A549 (cell line): ENCODE measurements around the gene GOLGA7B. TPM values are rescaled to one million over a fixed set of nuclear protein-coding genes. Genes with fewer than 3 reads are reported as not detected.

Source experiments
- ATAC-seq, 2 experiments: fragments of 200-7000 bp in 1 of 2; fragments of >200 bp in 1 of 2; cut with Nextera tagmentation in 1 of 2; cut with Tn5 transposase in 1 of 2; 3 replicates each; pipeline versions ENCODE4 v1.8.0 to v1.9.1; 2018 to 2020; ENCODE audit warnings: mild to moderate bottlenecking in 1 of 2, moderate library complexity in 1 of 2
- CTCF ChIA-PET: fragments of 300-600 bp; sonication (Branson Sonifier 250); formaldehyde crosslinking; extraction: SDS; loops from one replicate; lab custom pipeline; 2021; ENCODE audit warnings: antibody characterized with exemption, inconsistent platforms; lab: Yijun Ruan, JAX
- POLR2A ChIA-PET: fragments of 350-600 bp; formaldehyde crosslinking; extraction: SDS; loops from one replicate; lab custom pipeline; 2021; ENCODE audit warnings: antibody characterized with exemption, inconsistent platforms; lab: Yijun Ruan, JAX
- DNase-seq, 2 experiments: peaks; one replicate each; pipeline versions ENCODE4 v3.0.0 to v3.0.0-alpha.2; 2011 to 2016; ENCODE audit warnings: low read depth in 1 of 2, low spot score in 1 of 2
- FAIRE-seq: peaks from 2 replicates; lab custom pipeline; 2011; peaks lifted over from hg19 to GRCh38; lab: Jason Lieb, UNC
- H3K27ac ChIP-seq, 2 experiments: fragments of >200 bp; sonication (Bioruptor Twin); formaldehyde crosslinking; 3 replicates each; pipeline ENCODE4 v1.5.1; 2016 to 2017
- H3K4me1 ChIP-seq: fragments of >200 bp; sonication (Bioruptor Twin); formaldehyde crosslinking; 3 replicates; pipeline ENCODE4 v1.6.1; 2016
- H3K4me2 ChIP-seq: fragments of >200 bp; sonication (Bioruptor Twin); formaldehyde crosslinking; 3 replicates; pipeline ENCODE4 v1.6.1; 2016
- H3K4me3 ChIP-seq: fragments of >200 bp; sonication (Bioruptor Twin); formaldehyde crosslinking; 3 replicates; pipeline ENCODE4 v1.5.1; 2016
- H3K9me3 ChIP-seq: fragments of >200 bp; sonication (Bioruptor Twin); formaldehyde crosslinking; 3 replicates; pipeline ENCODE4 v1.6.1; 2016
- BHLHE40 ChIP-seq: IDR thresholded peaks from 2 replicates; pipeline ENCODE4 v1.6.1; 2012; ENCODE audit warnings: low read depth, low read length, inconsistent platforms
- CBX8 ChIP-seq: fragments of 200-600 bp; sonication (generic); IDR thresholded peaks from 2 replicates; pipeline ENCODE4 v1.6.1; 2016
- EHMT2 ChIP-seq: fragments of 200-600 bp; sonication (generic); IDR thresholded peaks from 2 replicates; pipeline ENCODE4 v1.6.1; 2016; ENCODE audit warnings: antibody characterized with exemption, low read depth, mild to moderate bottlenecking, moderate library complexity
- FOXS1 ChIP-seq: fragments of 250-450 bp; sonication (Bioruptor Pico); IDR thresholded peaks from 2 replicates; pipeline ENCODE4 v1.5.0; 2020; ENCODE audit warnings: mild to moderate bottlenecking, moderate library complexity
- GATA3 ChIP-seq: IDR thresholded peaks from 2 replicates; pipeline ENCODE4 v1.6.1; 2012; ENCODE audit warnings: borderline replicate concordance
- HDAC2 ChIP-seq: fragments of 200-600 bp; sonication (generic); IDR thresholded peaks from 2 replicates; pipeline ENCODE4 v1.6.1; 2016
- HOXA7 ChIP-seq: fragments of 250-450 bp; sonication (Bioruptor Pico); IDR thresholded peaks from 2 replicates; pipeline ENCODE4 v1.5.0; 2020; ENCODE audit warnings: mild to moderate bottlenecking, moderate library complexity
- HOXB13 ChIP-seq: fragments of 250-450 bp; sonication (Bioruptor Pico); IDR thresholded peaks from 2 replicates; pipeline ENCODE4 v1.5.0; 2020; ENCODE audit warnings: low read depth, mild to moderate bottlenecking, moderate library complexity
- HOXB5 ChIP-seq: fragments of 250-450 bp; sonication (Bioruptor Pico); IDR thresholded peaks from 2 replicates; pipeline ENCODE4 v1.5.0; 2020; ENCODE audit warnings: mild to moderate bottlenecking, moderate library complexity
- JUNB ChIP-seq: fragments of >200 bp; sonication (Bioruptor Twin); formaldehyde crosslinking; IDR thresholded peaks from 2 replicates; pipeline ENCODE4 v1.6.1; 2016
- MAZ ChIP-seq: fragments of 150-350 bp; IDR thresholded peaks from 2 replicates; pipeline ENCODE4 v1.6.1; 2014; ENCODE audit warnings: antibody characterized with exemption, low read depth, low read length, borderline replicate concordance
- NFE2L2 ChIP-seq: fragments of 150-350 bp; conservative IDR thresholded peaks from 2 replicates; pipeline ENCODE4 v1.6.1; 2014; ENCODE audit warnings: low read length
- NPAS2 ChIP-seq: fragments of 250-450 bp; sonication (Bioruptor Pico); IDR thresholded peaks from 2 replicates; pipeline ENCODE4 v1.8.0; 2022; ENCODE audit warnings: mild to moderate bottlenecking, moderate library complexity, borderline replicate concordance
- RAD21 ChIP-seq, 2 experiments: fragments of >200 bp in 1 of 2; sonication (Bioruptor Twin) in 1 of 2; formaldehyde crosslinking in 1 of 2; IDR thresholded peaks in 1 of 2; conservative IDR thresholded peaks in 1 of 2; 2 replicates in 1 of 2; 3 replicates in 1 of 2; pipeline ENCODE4 v1.6.1; 2012 to 2018; ENCODE audit warnings: inconsistent platforms in 1 of 2
- RFX5 ChIP-seq: fragments of 450-650 bp; IDR thresholded peaks from 2 replicates; pipeline ENCODE4 v1.7.1; 2014; ENCODE audit warnings: antibody characterized with exemption, mild to moderate bottlenecking, moderate library complexity
- TFCP2L1 ChIP-seq: fragments of 250-450 bp; sonication (Bioruptor Pico); IDR thresholded peaks from 2 replicates; pipeline ENCODE4 v1.5.0; 2021; ENCODE audit warnings: mild to moderate bottlenecking
- TP53 ChIP-seq: fragments of 250-450 bp; sonication (Bioruptor Pico); IDR thresholded peaks from 2 replicates; pipeline ENCODE4 v1.5.0; 2021; ENCODE audit warnings: mild to moderate bottlenecking, moderate library complexity
- whole genome bisulfite sequencing: methylation state at CpG from one replicate; pipeline ENCODE4 v1.1.6; 2017; ENCODE audit errors: missing lambda C conversion rate; 5-methylcytosine and 5-hydroxymethylcytosine counted together
- polyA plus RNA-seq, 4 experiments: library from polyadenylated mRNA; depleted of rRNA in 3 of 4; stranded (reverse); fragments of >200 nt; fragmentation: RNase III in 1 of 4; extraction: RNeasy Plus Mini Kit Qiagen cat#74134 plus additional on column Dnase treatment in 1 of 4; gene quantifications; 2 replicates in 3 of 4; 3 replicates in 1 of 4; pipeline ENCODE4 v1.2.3, GENCODE V29; 2011 to 2017
- TF ChIP-seq, protein P1 (sequence below): fragments of 200-600 bp; sonication (generic); IDR thresholded peaks from 2 replicates; pipeline ENCODE4 v1.6.1; 2016; ENCODE audit warnings: antibody characterized with exemption, mild to moderate bottlenecking, moderate library complexity
- TF ChIP-seq, protein P2 (sequence below): fragments of 250-450 bp; sonication (Bioruptor Pico); IDR thresholded peaks from 2 replicates; pipeline ENCODE4 v1.5.0; 2021; ENCODE audit warnings: mild to moderate bottlenecking, moderate library complexity, borderline replicate concordance
- TF ChIP-seq, protein P3 (sequence below): fragments of 450-650 bp; IDR thresholded peaks from 2 replicates; pipeline ENCODE4 v1.6.1; 2014; ENCODE audit warnings: antibody characterized with exemption
- TF ChIP-seq, protein P4 (sequence below): fragments of >200 bp; sonication (Bioruptor Twin); formaldehyde crosslinking; IDR thresholded peaks from 2 replicates; pipeline ENCODE4 v1.6.1; 2016
- TF ChIP-seq, protein P5 (sequence below): fragments of >200 bp; sonication (Bioruptor Twin); formaldehyde crosslinking; IDR thresholded peaks from 3 replicates; pipeline ENCODE4 v1.6.1; 2016
- TF ChIP-seq, protein P6 (sequence below): IDR thresholded peaks from 2 replicates; pipeline ENCODE4 v1.6.1; 2012; ENCODE audit warnings: low read depth, borderline replicate concordance

The GOLGA7B gene
- polyA plus RNA-seq, 2 of the 4 experiments (the other 2 are of a cell fraction): 0.62 to 1.5 TPM

DNA sequence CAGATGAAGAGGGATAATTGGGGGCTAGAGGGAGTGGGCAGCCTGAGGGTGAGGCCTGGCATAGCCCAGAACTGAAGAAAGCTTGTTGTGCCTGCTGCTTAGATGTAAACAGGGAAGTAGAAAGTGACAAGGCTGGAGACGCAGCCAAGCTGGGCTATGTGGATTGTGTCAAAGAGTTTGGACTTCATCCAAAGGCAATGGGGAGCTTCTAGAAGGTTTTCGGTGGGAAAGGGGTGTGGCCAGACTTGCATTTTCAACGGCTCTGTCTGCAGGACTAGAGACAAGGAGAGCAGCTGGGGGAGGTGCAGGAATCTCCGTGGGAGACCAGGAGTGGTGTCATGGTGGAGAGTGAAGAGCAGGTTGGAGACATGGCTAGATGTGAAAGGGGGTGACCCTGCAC is 48.8 kb downstream of the GOLGA7B start:
- ATAC-seq (0 out of 6 replicates have a peak, but pooled peaks of 1 of the 2 experiments have one; percentile 14), DNase-seq (no peak), FAIRE-seq (no peak)
- H3K4me2 ChIP-seq: no peak overlapping the region
- H3K9me3 ChIP-seq: no peaks in the 10 kb centered on the region
- ChIA-PET CTCF (interaction anchor here (1.3 to 3.5 kb wide), 3 partner anchors 10 to 106 kb away, joined by 7 to 14 read pairs (median 7); no protein-coding TSS in a partner anchor), POLR2A (interaction anchor here (2.2 kb wide), 1 partner anchor 9 kb away, joined by 5 read pairs; no protein-coding TSS in a partner anchor)
- H3K4me1 ChIP-seq: peaks cover 7% of the 10 kb centered on the region; the same call in 1 of the 3 replicates
- TF ChIP-seq, protein P1, sequence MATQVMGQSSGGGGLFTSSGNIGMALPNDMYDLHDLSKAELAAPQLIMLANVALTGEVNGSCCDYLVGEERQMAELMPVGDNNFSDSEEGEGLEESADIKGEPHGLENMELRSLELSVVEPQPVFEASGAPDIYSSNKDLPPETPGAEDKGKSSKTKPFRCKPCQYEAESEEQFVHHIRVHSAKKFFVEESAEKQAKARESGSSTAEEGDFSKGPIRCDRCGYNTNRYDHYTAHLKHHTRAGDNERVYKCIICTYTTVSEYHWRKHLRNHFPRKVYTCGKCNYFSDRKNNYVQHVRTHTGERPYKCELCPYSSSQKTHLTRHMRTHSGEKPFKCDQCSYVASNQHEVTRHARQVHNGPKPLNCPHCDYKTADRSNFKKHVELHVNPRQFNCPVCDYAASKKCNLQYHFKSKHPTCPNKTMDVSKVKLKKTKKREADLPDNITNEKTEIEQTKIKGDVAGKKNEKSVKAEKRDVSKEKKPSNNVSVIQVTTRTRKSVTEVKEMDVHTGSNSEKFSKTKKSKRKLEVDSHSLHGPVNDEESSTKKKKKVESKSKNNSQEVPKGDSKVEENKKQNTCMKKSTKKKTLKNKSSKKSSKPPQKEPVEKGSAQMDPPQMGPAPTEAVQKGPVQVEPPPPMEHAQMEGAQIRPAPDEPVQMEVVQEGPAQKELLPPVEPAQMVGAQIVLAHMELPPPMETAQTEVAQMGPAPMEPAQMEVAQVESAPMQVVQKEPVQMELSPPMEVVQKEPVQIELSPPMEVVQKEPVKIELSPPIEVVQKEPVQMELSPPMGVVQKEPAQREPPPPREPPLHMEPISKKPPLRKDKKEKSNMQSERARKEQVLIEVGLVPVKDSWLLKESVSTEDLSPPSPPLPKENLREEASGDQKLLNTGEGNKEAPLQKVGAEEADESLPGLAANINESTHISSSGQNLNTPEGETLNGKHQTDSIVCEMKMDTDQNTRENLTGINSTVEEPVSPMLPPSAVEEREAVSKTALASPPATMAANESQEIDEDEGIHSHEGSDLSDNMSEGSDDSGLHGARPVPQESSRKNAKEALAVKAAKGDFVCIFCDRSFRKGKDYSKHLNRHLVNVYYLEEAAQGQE: no peak
- no peak for TF ChIP-seq RFX5
- no peak for TF ChIP-seq NPAS2 (CRISPR knock-in tag)
- WGBS: 40% methylated on average over 4 of the region's 4 CpGs
- H3K4me3 ChIP-seq: no peak overlapping the region
- H3K27ac ChIP-seq: peak overlapping the region in 1 of 2 experiments; percentile 8; a peak in 1 of 6 replicates

DNA sequence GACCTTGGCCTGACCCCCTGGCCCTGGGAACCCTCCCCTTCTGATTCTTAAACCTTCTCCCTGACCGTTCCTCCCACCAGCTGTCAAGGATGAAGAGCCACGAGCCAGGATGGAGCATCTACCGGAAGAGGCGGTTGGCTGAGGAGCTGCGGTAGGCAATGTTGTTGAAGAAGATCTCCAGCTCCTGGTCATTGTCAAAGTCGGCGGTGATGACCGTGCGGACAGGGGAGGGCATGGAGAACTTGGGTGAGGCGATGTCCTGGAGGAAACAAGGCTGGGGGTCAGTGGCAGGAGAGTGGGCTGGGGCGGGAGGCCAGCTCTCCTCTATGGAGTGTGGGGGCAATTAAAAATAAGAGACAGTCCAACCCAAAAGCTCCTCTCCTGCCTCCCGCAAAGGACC is 51.7 kb downstream of the GOLGA7B start:
- 86% methylated on average over 12 of the region's 12 CpGs for WGBS
- no peak for FAIRE-seq
- no peak for ATAC-seq

DNA sequence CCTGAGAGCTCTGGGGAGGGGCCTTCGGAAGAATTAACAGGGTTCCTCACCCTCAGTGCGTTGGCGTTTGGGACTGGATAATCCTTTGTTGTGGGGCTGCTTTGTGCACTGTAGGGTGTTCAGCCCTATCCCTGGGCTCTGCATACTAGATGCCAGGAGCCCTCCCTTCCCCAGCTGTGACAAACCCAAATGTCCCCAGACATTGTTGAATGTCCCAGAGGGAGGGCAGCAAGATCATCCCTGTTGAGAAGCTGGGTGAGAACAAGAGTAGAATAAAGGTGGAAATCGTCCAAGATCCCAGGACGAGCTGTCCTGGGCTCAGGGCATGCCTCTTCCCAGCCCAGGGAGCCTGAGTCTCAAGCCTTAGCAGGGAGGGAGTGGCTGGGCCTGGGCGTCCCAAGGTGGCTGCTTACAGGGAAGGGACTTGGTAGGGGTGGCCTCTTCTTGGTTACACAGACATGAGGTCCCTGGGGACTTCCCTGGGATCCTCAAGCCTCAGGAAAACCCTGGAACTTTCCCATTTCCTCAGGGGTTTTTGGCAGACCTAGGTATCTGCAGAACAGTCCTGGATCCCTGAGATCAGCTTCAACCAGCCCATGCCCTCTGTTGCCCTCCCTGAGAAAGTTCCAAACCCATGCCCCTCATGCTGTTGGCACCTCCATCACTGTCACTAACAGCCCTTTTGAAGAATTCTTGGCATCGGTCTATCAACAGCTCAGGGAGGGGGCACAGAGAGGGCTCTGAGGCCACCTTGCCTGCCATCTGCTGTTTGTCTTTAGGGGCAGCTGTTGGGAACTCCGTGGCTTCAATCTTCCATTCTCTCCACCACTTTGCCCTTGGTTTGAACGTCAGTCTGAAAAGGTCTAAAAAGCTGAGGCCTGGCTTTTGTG is 53.7 kb downstream of the GOLGA7B start:
- no peak overlapping the region for H3K27ac ChIP-seq
- H3K4me1 ChIP-seq: peaks cover 5% of the 10 kb centered on the region; the same call in 1 of the 3 replicates
- POLR2A ChIA-PET: interaction anchor here (4.6 kb wide), 1 partner anchor 14 kb away, joined by 11 read pairs; no protein-coding TSS in a partner anchor
- ATAC-seq: peak in 1 of 2 experiments; percentile 46; a peak in 3 of 6 replicates
- CTCF ChIA-PET: interaction anchor here (0.8 to 24.4 kb wide), 9 partner anchors 9 to 153 kb away, joined by 3 to 660 read pairs (median 9); partner anchors contain the start of gene CRTAC1
- no peak for FAIRE-seq
- 60% methylated on average over 9 of the region's 9 CpGs for WGBS
- no peaks in the 10 kb centered on the region for H3K9me3 ChIP-seq
- no peak for DNase-seq
- H3K4me2 ChIP-seq: no peak overlapping the region
- no peak overlapping the region for H3K4me3 ChIP-seq
- TF ChIP-seq GATA3 (no peak), HDAC2 (no peak), RAD21 (conservative IDR thresholded peaks at IDR 0.05 in 1 of 2, IDR thresholded peaks at IDR 0.05 in 1 of 2) (no peak), MAZ (no peak), BHLHE40 (no peak), CBX8 (no peak), TP53 (CRISPR knock-in tag) (no peak), EHMT2 (no peak), HOXB13 (CRISPR knock-in tag) (no peak), JUNB (no peak), FOXS1 (CRISPR knock-in tag) (no peak)
- TF ChIP-seq, protein P2, sequence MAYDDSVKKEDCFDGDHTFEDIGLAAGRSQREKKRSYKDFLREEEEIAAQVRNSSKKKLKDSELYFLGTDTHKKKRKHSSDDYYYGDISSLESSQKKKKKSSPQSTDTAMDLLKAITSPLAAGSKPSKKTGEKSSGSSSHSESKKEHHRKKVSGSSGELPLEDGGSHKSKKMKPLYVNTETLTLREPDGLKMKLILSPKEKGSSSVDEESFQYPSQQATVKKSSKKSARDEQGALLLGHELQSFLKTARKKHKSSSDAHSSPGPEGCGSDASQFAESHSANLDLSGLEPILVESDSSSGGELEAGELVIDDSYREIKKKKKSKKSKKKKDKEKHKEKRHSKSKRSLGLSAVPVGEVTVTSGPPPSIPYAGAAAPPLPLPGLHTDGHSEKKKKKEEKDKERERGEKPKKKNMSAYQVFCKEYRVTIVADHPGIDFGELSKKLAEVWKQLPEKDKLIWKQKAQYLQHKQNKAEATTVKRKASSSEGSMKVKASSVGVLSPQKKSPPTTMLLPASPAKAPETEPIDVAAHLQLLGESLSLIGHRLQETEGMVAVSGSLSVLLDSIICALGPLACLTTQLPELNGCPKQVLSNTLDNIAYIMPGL (CRISPR knock-in tag): no peak
- TF ChIP-seq, protein P3, sequence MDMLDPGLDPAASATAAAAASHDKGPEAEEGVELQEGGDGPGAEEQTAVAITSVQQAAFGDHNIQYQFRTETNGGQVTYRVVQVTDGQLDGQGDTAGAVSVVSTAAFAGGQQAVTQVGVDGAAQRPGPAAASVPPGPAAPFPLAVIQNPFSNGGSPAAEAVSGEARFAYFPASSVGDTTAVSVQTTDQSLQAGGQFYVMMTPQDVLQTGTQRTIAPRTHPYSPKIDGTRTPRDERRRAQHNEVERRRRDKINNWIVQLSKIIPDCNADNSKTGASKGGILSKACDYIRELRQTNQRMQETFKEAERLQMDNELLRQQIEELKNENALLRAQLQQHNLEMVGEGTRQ: no peak
- TF ChIP-seq, protein P4, sequence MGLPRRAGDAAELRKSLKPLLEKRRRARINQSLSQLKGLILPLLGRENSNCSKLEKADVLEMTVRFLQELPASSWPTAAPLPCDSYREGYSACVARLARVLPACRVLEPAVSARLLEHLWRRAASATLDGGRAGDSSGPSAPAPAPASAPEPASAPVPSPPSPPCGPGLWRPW: no peak
- TF ChIP-seq, protein P5, sequence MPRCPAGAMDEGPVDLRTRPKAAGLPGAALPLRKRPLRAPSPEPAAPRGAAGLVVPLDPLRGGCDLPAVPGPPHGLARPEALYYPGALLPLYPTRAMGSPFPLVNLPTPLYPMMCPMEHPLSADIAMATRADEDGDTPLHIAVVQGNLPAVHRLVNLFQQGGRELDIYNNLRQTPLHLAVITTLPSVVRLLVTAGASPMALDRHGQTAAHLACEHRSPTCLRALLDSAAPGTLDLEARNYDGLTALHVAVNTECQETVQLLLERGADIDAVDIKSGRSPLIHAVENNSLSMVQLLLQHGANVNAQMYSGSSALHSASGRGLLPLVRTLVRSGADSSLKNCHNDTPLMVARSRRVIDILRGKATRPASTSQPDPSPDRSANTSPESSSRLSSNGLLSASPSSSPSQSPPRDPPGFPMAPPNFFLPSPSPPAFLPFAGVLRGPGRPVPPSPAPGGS: no peak

More for the DNA sequence above, 51.7 kb downstream of the GOLGA7B start:
- H3K4me1 ChIP-seq: peaks cover 7% of the 10 kb centered on the region; the same call in 1 of the 3 replicates
- POLR2A ChIA-PET: interaction anchor here (4.6 kb wide), 1 partner anchor 12 kb away, joined by 11 read pairs; no protein-coding TSS in a partner anchor
- H3K4me2 ChIP-seq: no peak overlapping the region
- no peak overlapping the region for H3K27ac ChIP-seq
- TF ChIP-seq NFE2L2 (no peak), TFCP2L1 (CRISPR knock-in tag) (no peak), HOXA7 (CRISPR knock-in tag) (no peak), HOXB5 (CRISPR knock-in tag) (no peak)
- TF ChIP-seq, protein P4: no peak
- TF ChIP-seq, protein P6, sequence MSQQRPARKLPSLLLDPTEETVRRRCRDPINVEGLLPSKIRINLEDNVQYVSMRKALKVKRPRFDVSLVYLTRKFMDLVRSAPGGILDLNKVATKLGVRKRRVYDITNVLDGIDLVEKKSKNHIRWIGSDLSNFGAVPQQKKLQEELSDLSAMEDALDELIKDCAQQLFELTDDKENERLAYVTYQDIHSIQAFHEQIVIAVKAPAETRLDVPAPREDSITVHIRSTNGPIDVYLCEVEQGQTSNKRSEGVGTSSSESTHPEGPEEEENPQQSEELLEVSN: no peak
- CTCF ChIA-PET: interaction anchor here (1.0 to 24.4 kb wide), 6 partner anchors 8 to 137 kb away, joined by 3 to 660 read pairs (median 9); partner anchors contain the start of gene CRTAC1
- H3K4me3 ChIP-seq: no peak overlapping the region
- no peaks in the 10 kb centered on the region for H3K9me3 ChIP-seq
- DNase-seq: no peak
